ENCODE data around the gene TNRC18. TPM values are rescaled to one million over a fixed set of nuclear protein-coding genes. Genes with fewer than 3 reads are reported as not detected.

TNRC18 gene
- total and polyA plus RNA-seq, 9 of the 15 experiments (the other 6 are each of a cell fraction or from before 2014, with no cell fraction given) = 0.03 to 43.2 (median 18.0) TPM

- TF ChIP-seq POLR2G (IDR thresholded peaks at IDR 0.05; ENCODE audit: low read depth, low read length) (no peak), LEF1 (IDR thresholded peaks at IDR 0.05) (no peak), ESRRA (IDR thresholded peaks at IDR 0.05; ENCODE audit: borderline replicate concordance, low read depth) (peak; percentile 73; the same call in 1 of the 2 replicates), MCM3 (IDR thresholded peaks at IDR 0.05) (no peak), CBFB (CRISPR knock-in tag; IDR thresholded peaks at IDR 0.05) (0 out of 2 replicates have a peak, but pooled peaks have one; percentile 17), ETS2 (tag; IDR thresholded peaks at IDR 0.05; ENCODE audit: borderline replicate concordance, poor library complexity, severe bottlenecking) (no peak), MAFG (tag; conservative IDR thresholded peaks at IDR 0.05) (peak; percentile 91), ATF7 (IDR thresholded peaks at IDR 0.05) (0 out of 2 replicates have a peak, but pooled peaks have one; percentile 39), RCOR1 (IDR thresholded peaks at IDR 0.05; ENCODE audit: borderline replicate concordance in 1 of 2, low read depth in 2 of 2, low read length in 2 of 2) (peak in 1 of 2 experiments; percentile 58; a peak in 1 of 4 replicates), HDAC8 (tag; IDR thresholded peaks at IDR 0.05) (no peak), ZEB2 (IDR thresholded peaks at IDR 0.05) (peak; percentile 82), TRIM28 (IDR thresholded peaks at IDR 0.05) (peak; percentile 34; the same call in 1 of the 2 replicates), EP400 (IDR thresholded peaks at IDR 0.05) (peak; percentile 52; the same call in 1 of the 2 replicates), GABPB1 (CRISPR knock-in tag; IDR thresholded peaks at IDR 0.05) (peak; percentile 47; the same call in 1 of the 2 replicates), TEAD1 (CRISPR knock-in tag; IDR thresholded peaks at IDR 0.05) (peak in 1 of 2 experiments; percentile 78; a peak in 1 of 4 replicates), HCFC1 (IDR thresholded peaks at IDR 0.05; ENCODE audit: low read depth, low read length) (no peak), THRB (CRISPR knock-in tag; conservative IDR thresholded peaks at IDR 0.05) (no peak), CREB1 (IDR thresholded peaks at IDR 0.05) (no peak), CREB1 (CRISPR knock-in tag; IDR thresholded peaks at IDR 0.05) (peak; percentile 54)
- TF ChIP-seq, protein P1, sequence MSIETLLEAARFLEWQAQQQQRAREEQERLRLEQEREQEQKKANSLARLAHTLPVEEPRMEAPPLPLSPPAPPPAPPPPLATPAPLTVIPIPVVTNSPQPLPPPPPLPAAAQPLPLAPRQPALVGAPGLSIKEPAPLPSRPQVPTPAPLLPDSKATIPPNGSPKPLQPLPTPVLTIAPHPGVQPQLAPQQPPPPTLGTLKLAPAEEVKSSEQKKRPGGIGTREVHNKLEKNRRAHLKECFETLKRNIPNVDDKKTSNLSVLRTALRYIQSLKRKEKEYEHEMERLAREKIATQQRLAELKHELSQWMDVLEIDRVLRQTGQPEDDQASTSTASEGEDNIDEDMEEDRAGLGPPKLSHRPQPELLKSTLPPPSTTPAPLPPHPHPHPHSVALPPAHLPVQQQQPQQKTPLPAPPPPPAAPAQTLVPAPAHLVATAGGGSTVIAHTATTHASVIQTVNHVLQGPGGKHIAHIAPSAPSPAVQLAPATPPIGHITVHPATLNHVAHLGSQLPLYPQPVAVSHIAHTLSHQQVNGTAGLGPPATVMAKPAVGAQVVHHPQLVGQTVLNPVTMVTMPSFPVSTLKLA (conservative IDR thresholded peaks at IDR 0.05) = peak in 1 of 2 experiments; percentile 37; a peak in 2 of 4 replicates
- TF ChIP-seq, protein P2, sequence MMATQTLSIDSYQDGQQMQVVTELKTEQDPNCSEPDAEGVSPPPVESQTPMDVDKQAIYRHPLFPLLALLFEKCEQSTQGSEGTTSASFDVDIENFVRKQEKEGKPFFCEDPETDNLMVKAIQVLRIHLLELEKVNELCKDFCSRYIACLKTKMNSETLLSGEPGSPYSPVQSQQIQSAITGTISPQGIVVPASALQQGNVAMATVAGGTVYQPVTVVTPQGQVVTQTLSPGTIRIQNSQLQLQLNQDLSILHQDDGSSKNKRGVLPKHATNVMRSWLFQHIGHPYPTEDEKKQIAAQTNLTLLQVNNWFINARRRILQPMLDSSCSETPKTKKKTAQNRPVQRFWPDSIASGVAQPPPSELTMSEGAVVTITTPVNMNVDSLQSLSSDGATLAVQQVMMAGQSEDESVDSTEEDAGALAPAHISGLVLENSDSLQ (IDR thresholded peaks at IDR 0.05) = peak; percentile 12; the same call in 1 of the 2 replicates
- TF ChIP-seq, protein P3, sequence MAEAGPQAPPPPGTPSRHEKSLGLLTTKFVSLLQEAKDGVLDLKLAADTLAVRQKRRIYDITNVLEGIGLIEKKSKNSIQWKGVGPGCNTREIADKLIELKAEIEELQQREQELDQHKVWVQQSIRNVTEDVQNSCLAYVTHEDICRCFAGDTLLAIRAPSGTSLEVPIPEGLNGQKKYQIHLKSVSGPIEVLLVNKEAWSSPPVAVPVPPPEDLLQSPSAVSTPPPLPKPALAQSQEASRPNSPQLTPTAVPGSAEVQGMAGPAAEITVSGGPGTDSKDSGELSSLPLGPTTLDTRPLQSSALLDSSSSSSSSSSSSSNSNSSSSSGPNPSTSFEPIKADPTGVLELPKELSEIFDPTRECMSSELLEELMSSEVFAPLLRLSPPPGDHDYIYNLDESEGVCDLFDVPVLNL (CRISPR knock-in tag; IDR thresholded peaks at IDR 0.05; ENCODE audit: low read depth) = no peak
Measured at GRCh38 chr7:5472432-5473315, 49.0 kb upstream of the TNRC18 start (continued).
